Neural progenitor cell (in vitro differentiated cells): ENCODE results near the gene YTHDC1.

ENCODE experiments used
- CTCF ChIP-seq: fragments of 200-600 bp; sonication (generic); IDR thresholded peaks from 2 replicates; pipeline ENCODE4 v1.5.1; 2017; ENCODE audit warnings: antibody characterized with exemption, mild to moderate bottlenecking
- EZH2 ChIP-seq: fragments of 200-600 bp; sonication (generic); IDR thresholded peaks from 2 replicates; pipeline ENCODE4 v1.6.1; 2017; ENCODE audit warnings: antibody characterized with exemption, mild to moderate bottlenecking, moderate library complexity
- EZH2phosphoT487 ChIP-seq: fragments of 200-600 bp; sonication (generic); IDR thresholded peaks from 2 replicates; pipeline ENCODE4 v1.6.1; 2017; ENCODE audit warnings: antibody characterized with exemption

GRCh38 chr4:68310651-68311247 lies 39.1 kb downstream of the YTHDC1 start:
- TF ChIP-seq CTCF = no peak
- no peak for TF ChIP-seq EZH2
- TF ChIP-seq EZH2phosphoT487 = no peak
